ENCODE measurements around the gene TNRC6C.

TNRC6C gene

DNA sequence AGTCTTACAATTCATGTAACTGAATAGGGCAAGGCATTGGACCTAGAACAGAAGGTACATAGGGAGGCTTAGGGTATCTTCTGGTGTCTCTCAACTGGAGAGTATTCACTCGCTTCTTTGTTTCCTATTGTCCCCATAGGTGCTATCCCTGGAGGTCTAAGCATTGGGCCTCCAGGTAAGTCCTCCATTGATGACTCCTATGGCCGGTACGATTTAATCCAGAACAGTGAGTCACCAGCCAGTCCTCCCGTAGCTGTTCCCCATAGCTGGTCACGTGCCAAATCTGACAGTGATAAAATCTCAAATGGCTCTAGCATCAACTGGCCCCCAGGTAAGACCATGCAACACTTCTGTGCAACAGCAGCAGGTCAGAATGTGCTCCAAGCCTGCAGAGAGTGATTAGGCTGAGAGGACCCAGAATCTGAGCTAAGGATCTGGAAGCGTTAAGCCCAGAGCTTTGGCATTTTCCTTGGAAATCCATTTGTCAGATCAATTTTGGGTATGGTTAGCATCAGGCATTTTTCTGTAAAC, 134.4 kb downstream of the TNRC6C start:
- no peak for TF ChIP-seq CTCF (IDR thresholded peaks at IDR 0.05; ENCODE audit: extremely low read depth, missing control alignments)
- no peak for DNase-seq (ENCODE audit: low spot score)

DNA sequence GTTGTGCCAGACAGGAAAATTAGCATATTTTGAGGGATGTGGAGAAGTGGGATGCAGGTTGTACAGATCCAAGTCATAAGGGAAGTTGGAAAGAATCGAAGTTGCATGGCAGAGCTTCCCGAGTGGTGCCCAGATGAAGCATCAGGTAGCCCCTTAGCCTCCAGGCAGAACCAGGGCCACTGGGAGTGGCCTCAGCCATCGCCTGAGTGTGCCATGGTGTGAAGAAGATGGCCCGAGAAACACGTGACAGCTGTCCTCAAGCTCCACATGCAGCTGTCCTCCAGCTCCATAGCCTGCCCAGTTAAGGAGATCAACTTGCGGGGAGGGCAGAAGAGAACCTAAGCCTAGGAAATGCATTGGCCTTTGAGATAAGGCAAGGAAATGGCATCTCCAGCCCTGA, 136.5 kb downstream of the TNRC6C start:
- no peak for TF ChIP-seq CTCF (IDR thresholded peaks at IDR 0.05; ENCODE audit: extremely low read depth, missing control alignments)
- DNase-seq (ENCODE audit: low spot score) = no peak

DNA sequence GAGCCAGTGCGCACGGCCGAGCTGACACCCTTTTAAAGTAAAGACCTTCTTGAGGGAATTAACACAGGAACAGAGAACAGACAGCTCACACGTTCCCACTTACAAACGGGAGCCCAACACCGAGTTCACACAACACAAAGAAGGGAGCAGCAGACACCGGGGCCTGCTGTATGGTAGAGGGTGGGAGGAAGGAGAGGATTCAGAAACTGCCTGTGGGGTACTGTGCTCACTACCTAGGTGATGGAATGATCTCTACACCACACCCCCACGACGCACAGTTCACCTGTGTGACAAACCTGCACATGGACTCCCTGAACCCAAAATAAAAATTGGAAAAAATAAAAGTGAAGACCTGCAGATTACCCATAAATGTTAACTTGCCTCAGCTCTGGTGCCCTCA, 137.6 kb downstream of the TNRC6C start:
- no peak for DNase-seq (ENCODE audit: low spot score)
- no peak for TF ChIP-seq CTCF (IDR thresholded peaks at IDR 0.05; ENCODE audit: extremely low read depth, missing control alignments)

- DNase-seq (ENCODE audit: low spot score) = no peak
Measured at GRCh38 chr17:78101112-78101511, 142.6 kb downstream of the TNRC6C start.

GRCh38 chr17:78101542-78101941, 143.0 kb downstream of the TNRC6C start:
- no peak for TF ChIP-seq CTCF (IDR thresholded peaks at IDR 0.05; ENCODE audit: extremely low read depth, missing control alignments)
- DNase-seq (ENCODE audit: low spot score) = no peak

More at GRCh38 chr17:78101112-78101511, 142.6 kb downstream of the TNRC6C start:
- no peak for TF ChIP-seq CTCF (IDR thresholded peaks at IDR 0.05; ENCODE audit: extremely low read depth, missing control alignments)

DNA sequence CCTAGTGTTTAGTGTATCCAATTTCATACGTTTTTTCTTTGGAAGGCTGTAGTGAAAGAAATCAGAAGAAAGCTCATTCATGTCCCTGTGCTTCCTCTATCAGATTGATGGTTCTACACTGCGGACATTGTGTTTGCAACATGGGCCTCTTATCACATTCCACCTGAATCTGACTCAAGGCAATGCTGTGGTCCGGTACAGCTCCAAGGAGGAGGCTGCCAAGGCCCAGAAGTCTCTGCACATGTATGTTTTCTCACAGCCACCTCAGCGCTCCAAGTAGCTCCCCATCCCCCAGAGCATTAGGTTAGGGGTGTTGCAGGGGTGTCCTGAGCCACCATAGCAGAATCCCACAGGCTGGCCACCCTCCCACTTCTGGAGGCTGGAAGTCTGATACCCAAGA, 144.8 kb downstream of the TNRC6C start:
- no peak for DNase-seq (ENCODE audit: low spot score)
- TF ChIP-seq CTCF (IDR thresholded peaks at IDR 0.05; ENCODE audit: extremely low read depth, missing control alignments) = no peak

GRCh38 chr17:78104540-78104941, 146.0 kb downstream of the TNRC6C start:
- TF ChIP-seq CTCF (IDR thresholded peaks at IDR 0.05; ENCODE audit: extremely low read depth, missing control alignments) = no peak
- no peak for DNase-seq (ENCODE audit: low spot score)

All from GM20000 (cell line).